ENCODE measurements around the gene ITGB5. TPM values are rescaled to one million over a fixed set of nuclear protein-coding genes. Genes with fewer than 3 reads are reported as not detected.

The ITGB5 gene
- total RNA-seq, 2 donors from 2014 or later = 576 to 592 TPM

- Histone ChIP-seq H3K9me3 (no peaks in the 10 kb centered on the region), H3K4me1 (ENCODE audit: control insufficient read depth in 1 of 2, low read depth in 2 of 2) (no peaks in the 10 kb centered on the region), H3K4me3 (no peak overlapping the region), H3K27me3 (replicated peaks; ENCODE audit: insufficient read depth) (no peaks in the 10 kb centered on the region), H3K27ac (no peak overlapping the region), H3K36me3 (no peaks in the 10 kb centered on the region)
- DNase-seq (ENCODE audit: low spot score) (no peak), ATAC-seq (ENCODE audit: insufficient number of reproducible peaks, low FRiP score, low read depth) (no peak)
- TF ChIP-seq, protein P1, sequence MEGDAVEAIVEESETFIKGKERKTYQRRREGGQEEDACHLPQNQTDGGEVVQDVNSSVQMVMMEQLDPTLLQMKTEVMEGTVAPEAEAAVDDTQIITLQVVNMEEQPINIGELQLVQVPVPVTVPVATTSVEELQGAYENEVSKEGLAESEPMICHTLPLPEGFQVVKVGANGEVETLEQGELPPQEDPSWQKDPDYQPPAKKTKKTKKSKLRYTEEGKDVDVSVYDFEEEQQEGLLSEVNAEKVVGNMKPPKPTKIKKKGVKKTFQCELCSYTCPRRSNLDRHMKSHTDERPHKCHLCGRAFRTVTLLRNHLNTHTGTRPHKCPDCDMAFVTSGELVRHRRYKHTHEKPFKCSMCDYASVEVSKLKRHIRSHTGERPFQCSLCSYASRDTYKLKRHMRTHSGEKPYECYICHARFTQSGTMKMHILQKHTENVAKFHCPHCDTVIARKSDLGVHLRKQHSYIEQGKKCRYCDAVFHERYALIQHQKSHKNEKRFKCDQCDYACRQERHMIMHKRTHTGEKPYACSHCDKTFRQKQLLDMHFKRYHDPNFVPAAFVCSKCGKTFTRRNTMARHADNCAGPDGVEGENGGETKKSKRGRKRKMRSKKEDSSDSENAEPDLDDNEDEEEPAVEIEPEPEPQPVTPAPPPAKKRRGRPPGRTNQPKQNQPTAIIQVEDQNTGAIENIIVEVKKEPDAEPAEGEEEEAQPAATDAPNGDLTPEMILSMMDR (IDR thresholded peaks at IDR 0.05) = no peak
Measured at GRCh38 chr3:124907957-124908356, 20.8 kb upstream of the ITGB5 start.

GRCh38 chr3:124904835-124905492 lies 17.8 kb upstream of the ITGB5 start:
- TF ChIP-seq, protein P1 (IDR thresholded peaks at IDR 0.05) = no peak
- Histone ChIP-seq H3K36me3 (no peaks in the 10 kb centered on the region), H3K4me1 (ENCODE audit: control insufficient read depth in 1 of 2, low read depth in 2 of 2) (peaks cover 0 to 11% of the 10 kb centered on the region in 2 donors), H3K4me3 (no peak overlapping the region), H3K27ac (no peak overlapping the region), H3K9me3 (no peaks in the 10 kb centered on the region), H3K27me3 (replicated peaks; ENCODE audit: insufficient read depth) (no peaks in the 10 kb centered on the region)
- DNase-seq (ENCODE audit: low spot score) (no peak), ATAC-seq (ENCODE audit: insufficient number of reproducible peaks, low FRiP score, low read depth) (no peak)

DNA sequence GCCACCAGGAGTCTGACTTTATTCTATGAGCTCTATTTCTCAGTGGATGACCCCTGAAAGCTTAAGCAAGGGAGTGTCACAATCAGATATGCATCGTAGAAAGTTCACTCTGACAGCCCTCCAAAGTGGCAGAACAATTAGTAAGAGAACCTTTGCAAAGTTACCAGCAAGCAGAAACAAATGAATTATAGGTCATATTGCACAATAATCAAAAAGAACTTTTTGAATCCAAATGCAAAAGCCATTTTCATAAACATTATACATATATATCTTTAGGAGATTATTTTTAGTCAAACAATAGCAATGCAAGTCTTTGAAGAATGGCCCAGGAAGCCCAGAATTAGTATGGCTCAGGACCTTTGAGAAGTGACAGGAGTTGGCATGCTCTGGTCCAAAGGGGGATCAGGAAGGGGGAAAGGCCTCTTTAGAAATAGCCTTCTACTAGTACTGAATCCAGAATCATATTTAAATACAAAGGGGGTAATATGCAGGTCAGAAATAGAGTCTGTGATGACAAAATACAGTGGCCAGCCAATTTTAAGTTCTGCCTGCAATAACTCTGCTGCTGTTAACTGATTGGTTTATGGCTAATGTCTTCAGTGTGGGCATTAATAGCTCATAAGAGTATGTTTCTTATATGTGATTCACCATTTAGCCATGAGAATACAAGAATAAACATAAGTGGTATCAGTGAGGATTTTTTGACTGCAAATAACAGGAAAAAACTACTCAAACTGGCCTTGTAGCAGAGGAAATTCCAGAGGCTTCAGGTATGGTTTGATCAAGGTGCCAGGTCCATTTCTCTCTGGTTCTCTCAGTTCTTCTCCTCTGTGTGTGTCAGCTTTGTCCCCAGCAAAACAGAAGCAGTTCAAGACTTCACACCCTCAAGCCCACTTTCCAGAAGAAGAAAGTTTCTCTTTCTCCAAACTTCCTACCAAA lies 17.0 kb upstream of the ITGB5 start:
- no peak for DNase-seq (ENCODE audit: low spot score)
- Histone ChIP-seq H3K4me3 (no peak overlapping the region), H3K36me3 (no peaks in the 10 kb centered on the region), H3K4me1 (ENCODE audit: control insufficient read depth in 1 of 2, low read depth in 2 of 2) (peaks cover 0 to 12% of the 10 kb centered on the region in 2 donors), H3K9me3 (no peaks in the 10 kb centered on the region), H3K27me3 (replicated peaks; ENCODE audit: insufficient read depth) (no peaks in the 10 kb centered on the region), H3K27ac (no peak overlapping the region)
- no peak for ATAC-seq (ENCODE audit: insufficient number of reproducible peaks, low FRiP score, low read depth)
- TF ChIP-seq, protein P1 (IDR thresholded peaks at IDR 0.05) = no peak

DNA sequence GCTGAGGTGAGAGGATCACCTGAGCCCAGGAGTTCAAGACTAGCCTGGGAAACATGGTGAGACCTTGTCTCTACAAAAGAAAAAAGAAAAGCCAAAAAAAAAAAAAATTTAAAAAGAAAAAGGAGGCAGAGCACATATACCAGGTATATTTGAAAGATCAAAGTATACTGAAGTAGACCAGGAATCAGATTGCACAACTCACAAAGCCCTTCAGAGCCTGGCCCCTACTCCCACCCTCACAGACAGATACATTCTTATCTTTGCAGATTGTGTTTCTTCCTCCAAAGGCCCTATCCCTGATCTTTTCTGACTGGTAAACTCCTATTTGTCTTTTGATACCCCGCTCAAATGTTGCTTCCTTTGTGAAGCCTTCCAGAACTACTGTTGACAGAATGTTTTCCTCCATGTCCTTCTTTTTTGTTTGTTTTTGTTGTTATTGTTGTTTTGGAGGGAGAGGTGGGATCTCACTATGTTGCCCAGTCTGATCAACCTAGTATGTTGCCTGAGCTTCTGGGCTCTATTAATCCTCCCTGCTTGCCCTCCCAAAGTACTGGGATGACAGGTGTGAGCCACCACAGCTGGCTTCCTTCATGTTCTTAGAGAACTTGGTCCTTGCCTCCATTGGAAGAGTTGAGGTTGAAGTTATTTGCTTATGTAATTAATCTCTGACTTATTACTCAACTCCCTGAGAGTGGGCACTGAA lies 9.8 kb upstream of the ITGB5 start:
- no peaks in the 10 kb centered on the region for H3K36me3 ChIP-seq
- no peak overlapping the region for H3K4me3 ChIP-seq
- H3K27ac ChIP-seq = no peak overlapping the region

More for the DNA sequence above, 9.8 kb upstream of the ITGB5 start:
- Histone ChIP-seq H3K27me3 (replicated peaks; ENCODE audit: insufficient read depth) (no peaks in the 10 kb centered on the region), H3K4me1 (ENCODE audit: control insufficient read depth in 1 of 2, low read depth in 2 of 2) (peaks cover 6 to 52% of the 10 kb centered on the region in 2 donors), H3K9me3 (no peaks in the 10 kb centered on the region)
- ATAC-seq (ENCODE audit: insufficient number of reproducible peaks, low FRiP score, low read depth) (no peak), DNase-seq (ENCODE audit: low spot score) (no peak)
- TF ChIP-seq, protein P1 (IDR thresholded peaks at IDR 0.05) = no peak

All from thoracic aorta (tissue), 2 donors.